Measurements from ENCODE around the gene H2AZ1. TPM values are rescaled to one million over a fixed set of nuclear protein-coding genes. Genes with fewer than 3 reads are reported as not detected.
A peak's percentile ranks its signal among the peaks of the same experiment; 100 is the strongest.
"Not testable (repeated sequence)": the region's sequence is repeated elsewhere in the genome, so short reads cannot be mapped to it uniquely, and the experiment has no call there.

The H2AZ1 gene
- polyA plus RNA-seq (2014; cell fraction: cytosol; rRNA removed) = 1,104 and 1,504 TPM in 2 replicates
- 763 and 1,237 TPM in 2 replicates for polyA plus RNA-seq (2014; cell fraction: nucleus; rRNA removed)

GRCh38 chr4:99949999-99950912, at the start of gene H2AZ1:
H2AZ1 (minus strand) TSS chr4:99950275; CDS start chr4:99950170, 105 bp downstream.
- peak; percentile 97 for DNase-seq (ENCODE audit: low spot score)

DNA sequence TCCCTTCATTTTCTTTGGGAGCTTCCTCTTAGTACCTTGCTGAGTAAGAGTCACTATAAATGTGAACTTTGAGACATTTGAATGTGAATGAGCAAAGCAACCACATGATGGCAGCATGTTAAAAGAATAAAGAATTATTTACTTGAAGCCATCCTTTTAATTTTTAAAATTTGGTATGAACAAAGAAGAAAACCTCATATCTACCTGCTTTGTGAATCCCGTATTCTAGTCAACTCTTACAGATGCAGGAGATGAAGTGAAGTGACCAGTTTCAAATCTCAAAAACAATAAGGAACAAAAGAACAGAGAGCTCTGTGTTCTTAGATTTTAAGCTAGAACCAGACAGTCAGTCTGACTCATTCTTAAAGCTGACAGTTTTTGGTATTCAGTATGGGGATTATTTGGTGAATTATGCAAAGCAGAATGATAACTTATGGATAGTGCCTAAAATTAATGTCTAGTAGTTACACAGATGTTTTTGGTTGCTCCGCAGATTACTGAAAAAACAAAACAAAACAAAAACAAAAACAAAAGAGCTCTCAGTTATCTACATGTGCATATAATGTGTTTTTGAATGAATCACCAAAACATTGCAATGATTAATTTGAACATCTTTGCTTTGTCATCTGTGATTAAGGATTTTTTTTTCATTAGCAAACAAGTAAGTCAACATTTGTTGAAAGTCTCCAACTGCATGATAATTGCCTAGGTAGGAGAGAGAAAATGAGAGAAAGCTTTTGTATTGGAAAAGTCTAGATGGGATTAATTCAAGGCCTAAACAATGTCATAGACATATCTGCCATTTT, 48.2 kb upstream of the H2AZ1 start:
- no peak for DNase-seq (ENCODE audit: low spot score)

- DNase-seq (ENCODE audit: low spot score) = no peak
These were observed 41.7 kb upstream of the H2AZ1 start for GRCh38 chr4:99991741-99992140.

- DNase-seq (ENCODE audit: low spot score) = no peak
These were observed 37.6 kb upstream of the H2AZ1 start for GRCh38 chr4:99987681-99988080.

DNA sequence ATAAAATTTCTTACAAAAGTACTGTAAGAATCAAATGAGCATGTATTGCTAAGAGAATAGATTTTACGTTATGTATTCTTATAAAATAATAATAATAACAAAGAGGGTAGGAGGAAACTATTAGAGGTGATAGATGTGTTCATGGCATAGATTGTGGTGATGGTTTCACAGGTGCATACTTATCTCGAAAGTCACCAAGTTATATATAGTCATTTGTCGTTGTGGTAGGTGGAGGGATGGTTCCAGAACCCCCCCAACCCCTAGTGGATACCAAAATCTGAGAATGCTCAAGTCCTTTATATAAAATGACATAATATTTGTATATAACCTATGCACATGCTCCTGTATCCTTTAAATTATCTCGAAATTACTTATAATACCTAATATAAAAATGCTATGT, 36.7 kb upstream of the H2AZ1 start:
- DNase-seq (ENCODE audit: low spot score) = no peak

GRCh38 chr4:99983289-99983943, 33.3 kb upstream of the H2AZ1 start:
- DNase-seq (ENCODE audit: low spot score) = no peak

DNA sequence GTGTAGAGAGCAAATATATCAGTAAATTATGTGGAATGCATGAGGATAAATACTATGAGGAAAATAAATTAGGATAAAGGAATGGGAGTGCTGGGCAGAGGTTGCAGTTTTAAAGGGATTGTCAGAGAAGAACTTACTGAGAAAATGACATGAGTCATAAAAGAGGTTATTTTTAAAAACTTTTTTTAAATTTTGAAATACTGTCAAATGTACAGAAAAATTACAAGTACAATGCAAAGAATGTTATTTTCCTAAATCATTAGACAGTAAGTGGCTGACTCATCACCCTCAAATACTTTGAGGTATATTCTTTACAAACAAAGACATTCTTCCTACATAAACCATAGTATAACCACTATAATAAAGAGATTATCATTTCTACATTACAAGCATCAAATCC, 29.8 kb upstream of the H2AZ1 start:
- no peak for DNase-seq (ENCODE audit: low spot score)

DNA sequence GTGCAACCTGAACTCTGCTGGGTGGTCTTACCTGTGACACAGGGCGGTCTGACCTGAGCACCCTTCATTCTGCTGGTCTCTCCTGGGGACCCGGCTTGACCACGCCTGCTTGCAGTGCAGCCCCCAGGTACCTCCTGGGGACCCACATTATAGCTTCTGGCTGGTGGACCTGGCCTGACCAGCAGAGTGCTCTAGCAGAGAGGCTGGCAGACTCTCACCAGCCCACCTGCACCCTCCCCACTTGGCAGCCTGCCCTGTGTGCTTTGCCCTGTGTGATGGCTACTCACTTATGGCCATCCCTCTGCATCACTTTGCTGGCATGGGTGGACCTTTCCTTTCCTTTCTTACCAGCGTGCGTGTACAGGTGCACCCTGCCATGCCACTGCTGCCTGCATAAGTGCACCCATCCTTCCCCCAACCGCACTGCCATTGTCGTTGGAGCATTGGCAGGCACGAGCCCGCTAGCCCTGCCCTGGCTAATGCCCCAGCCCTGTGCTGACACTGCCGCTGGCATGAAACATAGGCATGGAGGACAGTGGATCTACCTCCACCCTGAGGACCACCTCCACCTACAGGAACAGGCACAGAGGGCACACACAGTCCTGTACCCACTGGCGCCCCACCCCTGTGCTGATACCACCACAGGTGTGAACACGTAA, 21.5 kb upstream of the H2AZ1 start:
- DNase-seq (ENCODE audit: low spot score) = no peak

DNA sequence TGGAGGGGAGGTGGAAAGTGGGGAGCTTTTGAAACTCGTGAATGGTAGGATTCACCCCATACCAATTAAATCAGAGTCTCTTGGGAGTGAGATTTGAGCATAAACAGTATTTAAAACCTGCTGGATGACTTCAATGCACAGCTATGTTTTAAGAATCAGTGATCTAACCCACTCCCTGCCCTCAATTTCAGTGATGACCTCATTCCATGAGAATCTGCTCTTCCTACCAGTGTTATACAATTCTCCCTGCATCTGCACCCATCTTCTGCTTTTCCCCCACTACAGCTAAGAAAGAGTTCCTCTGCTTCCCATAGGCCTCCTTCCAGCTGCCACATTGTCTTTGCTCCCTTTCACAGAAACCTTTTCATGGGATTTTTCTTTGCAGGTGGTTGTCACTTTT, 18.3 kb upstream of the H2AZ1 start:
- no peak for DNase-seq (ENCODE audit: low spot score)

DNA sequence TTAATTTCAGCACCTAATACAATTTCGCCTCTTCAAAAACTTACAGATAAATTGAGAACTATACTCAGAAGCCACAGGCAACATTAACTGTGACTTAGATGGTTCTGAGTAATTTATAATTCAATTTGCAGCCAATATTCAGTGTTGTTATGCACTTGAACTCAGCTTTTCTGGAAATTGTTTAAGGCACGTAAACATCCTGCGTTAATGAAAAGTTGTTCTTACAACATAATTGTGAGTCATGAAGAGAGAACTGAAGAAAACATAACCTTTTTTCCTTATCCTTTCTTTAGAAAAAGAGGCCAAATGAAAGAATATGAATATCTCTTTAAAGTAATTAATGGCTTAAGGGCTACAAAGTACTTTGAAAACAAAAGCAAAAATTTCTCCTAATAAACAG, 16.6 kb upstream of the H2AZ1 start:
- DNase-seq (ENCODE audit: low spot score) = no peak

GRCh38 chr4:99965674-99966350, 15.7 kb upstream of the H2AZ1 start:
- DNase-seq (ENCODE audit: low spot score) = no peak

GRCh38 chr4:99965173-99965572, 15.1 kb upstream of the H2AZ1 start:
- no peak for DNase-seq (ENCODE audit: low spot score)

- no peak for DNase-seq (ENCODE audit: low spot score)
These were observed 11.6 kb upstream of the H2AZ1 start for GRCh38 chr4:99961711-99962110.

DNA sequence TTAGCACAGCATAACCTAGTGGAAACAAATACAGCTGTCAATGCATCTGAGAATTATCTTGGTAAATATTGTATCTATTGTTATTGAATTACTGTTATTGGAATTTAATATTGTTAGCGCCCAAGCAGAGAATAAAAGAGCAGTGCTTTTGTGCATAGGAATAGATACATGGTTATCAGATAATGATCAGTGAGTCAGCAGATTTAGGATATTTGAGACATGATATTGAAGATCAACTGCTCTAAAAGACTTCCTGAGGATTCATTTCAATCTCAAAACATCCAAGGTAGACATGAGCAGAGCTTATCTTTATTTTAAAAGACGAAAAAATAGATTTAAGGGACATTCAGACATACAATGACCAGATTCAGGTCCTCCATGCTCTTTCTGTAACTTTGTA, 10.6 kb upstream of the H2AZ1 start:
- no peak for DNase-seq (ENCODE audit: low spot score)

DNA sequence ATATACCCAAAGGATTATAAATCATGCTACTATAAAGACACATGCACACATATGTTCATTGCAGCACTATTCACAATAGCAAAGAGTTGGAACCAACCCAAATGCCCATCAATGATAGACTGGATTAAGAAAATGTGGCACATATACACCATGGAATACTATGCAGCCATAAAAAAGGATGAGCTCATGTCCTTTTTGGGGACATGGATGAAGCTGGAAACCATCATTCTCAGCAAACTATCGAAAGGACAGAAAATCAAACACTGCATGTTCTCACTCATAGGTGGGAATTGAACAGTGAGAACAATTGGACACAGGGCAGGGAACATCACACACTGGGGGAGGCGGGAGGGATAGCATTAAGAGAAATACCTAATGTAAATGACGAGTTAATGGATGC, 8.1 kb upstream of the H2AZ1 start:
- DNase-seq (ENCODE audit: low spot score) = not testable (repeated sequence)

GRCh38 chr4:99950913-99951254, 809 bp upstream of the H2AZ1 start:
- no peak for DNase-seq (ENCODE audit: low spot score)

DNA sequence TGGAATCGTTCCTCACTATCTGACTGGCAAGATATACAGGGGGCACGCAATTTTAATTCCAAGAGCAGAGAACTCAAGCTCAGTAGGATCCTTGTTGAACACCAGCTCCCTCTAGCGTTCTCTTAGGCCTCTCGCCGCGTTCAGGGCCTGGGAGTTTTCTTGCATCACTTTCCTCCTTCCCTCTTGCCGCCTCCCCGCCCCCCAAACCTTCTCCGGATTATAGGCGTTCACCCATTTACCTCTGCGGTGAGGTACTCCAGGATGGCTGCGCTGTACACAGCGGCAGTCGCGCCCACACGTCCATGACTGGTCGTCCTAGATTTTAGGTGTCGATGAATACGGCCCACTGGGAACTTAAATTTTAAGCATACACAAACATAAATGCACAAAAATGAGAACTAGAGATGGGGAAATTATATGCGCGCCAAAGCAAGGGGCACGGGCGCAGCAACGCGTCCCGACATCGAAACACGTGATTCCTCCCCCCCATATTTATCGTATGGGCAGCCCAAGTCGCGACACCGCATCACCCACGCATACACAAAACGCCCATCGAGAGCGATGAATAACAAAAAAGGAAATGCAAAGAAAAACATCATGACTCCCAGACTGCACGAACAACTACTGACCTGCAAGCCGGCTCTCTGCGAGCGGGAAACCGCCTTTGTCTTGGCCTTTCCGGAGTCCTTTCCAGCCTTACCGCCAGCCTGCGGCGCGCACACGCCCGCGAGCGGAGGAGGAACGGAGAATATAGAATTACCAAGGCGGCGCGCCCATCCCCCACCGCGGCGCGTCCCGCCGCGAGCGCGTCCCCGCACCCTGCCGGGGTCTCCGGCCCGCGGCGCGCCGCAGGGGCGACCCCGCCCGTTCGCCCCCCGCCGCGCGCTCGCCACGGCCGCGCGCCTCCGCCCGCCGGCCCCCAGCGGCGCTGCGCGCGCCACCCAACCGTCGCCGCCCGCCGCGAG, 759 bp downstream of the H2AZ1 start:
- peak; percentile 91 for DNase-seq (ENCODE audit: low spot score)

- no peak for DNase-seq (ENCODE audit: low spot score)
These were observed 2.5 kb downstream of the H2AZ1 start for GRCh38 chr4:99947608-99948007.

DNA sequence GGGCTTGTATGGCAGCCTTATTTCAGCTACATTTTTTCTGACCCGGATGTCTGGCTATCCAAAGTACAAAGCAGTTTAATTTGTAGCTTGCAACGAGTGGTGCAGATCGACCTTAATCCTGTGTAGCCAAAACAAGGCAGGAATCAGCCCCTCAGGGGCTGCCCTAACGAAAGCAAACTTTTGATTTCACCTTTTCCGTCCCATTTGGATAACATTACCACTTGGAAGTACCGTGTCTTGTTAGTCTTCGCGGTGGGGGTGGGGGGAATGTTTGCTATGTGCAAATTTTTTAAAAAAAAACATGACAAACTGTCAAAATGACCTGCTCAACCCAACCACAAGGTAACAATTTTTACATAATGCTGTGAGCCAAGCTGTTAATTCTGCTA, 2.9 kb downstream of the H2AZ1 start:
- DNase-seq (ENCODE audit: low spot score) = no peak

Measured in SK-N-DZ (cell line).